ENCODE data around the gene DNAJB6. TPM values are rescaled to one million over a fixed set of nuclear protein-coding genes. Genes with fewer than 3 reads are reported as not detected.

Gene DNAJB6
- polyA plus RNA-seq, 3 donors: 66.6 to 117 (median 116) TPM

GRCh38 chr7:157465891-157466866, 129.4 kb downstream of the DNAJB6 start:
- no peaks in the 10 kb centered on the region for H3K4me1 ChIP-seq (ENCODE audit: control insufficient read depth in 1 of 2, insufficient read depth in 2 of 2, low read length in 2 of 2)
- H4K20me1 ChIP-seq (ENCODE audit: insufficient read depth, low read length): no peaks in the 10 kb centered on the region
- H3K79me2 ChIP-seq (ENCODE audit: insufficient read depth, low read length): no peaks in the 10 kb centered on the region
- no peak overlapping the region for H3K27ac Mint-ChIP-seq
- 95% methylated on average over 33 of the region's 41 CpGs for WGBS (ENCODE audit: insufficient coverage)
- H3K27me3 Mint-ChIP-seq (ENCODE audit: low read depth in 3 of 3): peaks cover 10 to 15% (median 13%) of the 10 kb centered on the region in 3 donors
- no peak overlapping the region for H3K4me2 ChIP-seq (replicated peaks; ENCODE audit: extremely low read depth, low read length, poor library complexity, severe bottlenecking)
- no peak for TF ChIP-seq CTCF (IDR thresholded peaks at IDR 0.05)
- H3K9me3 ChIP-seq (replicated peaks in 1 of 2; ENCODE audit: control insufficient read depth in 1 of 2, insufficient read depth in 1 of 2, low read length in 2 of 2): no peaks in the 10 kb centered on the region
- H3K9ac ChIP-seq (ENCODE audit: insufficient read depth, low read length, poor library complexity, severe bottlenecking): no peak overlapping the region
- no peaks in the 10 kb centered on the region for H3K4me1 Mint-ChIP-seq
- H2AFZ ChIP-seq (ENCODE audit: insufficient read depth, low read depth, low read length, poor library complexity, severe bottlenecking): no peak overlapping the region
- DNase-seq: no peak
- peaks cover 0 to 3% (median 0%) of the 10 kb centered on the region in 7 donors for H3K9me3 Mint-ChIP-seq
- H3K27ac ChIP-seq (ENCODE audit: low read depth in 1 of 2, low read length in 2 of 2): no peak overlapping the region
- H3K4me3 Mint-ChIP-seq: no peak overlapping the region
- intact Hi-C loops (cut with micrococcal nuclease): no loop called here
- H3K27me3 ChIP-seq (ENCODE audit: control insufficient read depth in 2 of 2, insufficient read depth in 2 of 2, low read length in 2 of 2): peaks cover 0 to 10% of the 10 kb centered on the region in 2 donors
- no peaks in the 10 kb centered on the region for H3K36me3 ChIP-seq (replicated peaks in 1 of 2; ENCODE audit: control insufficient read depth in 1 of 2, insufficient read depth in 2 of 2, low read length in 2 of 2)
- H3K36me3 Mint-ChIP-seq: no peaks in the 10 kb centered on the region
- H3K4me3 ChIP-seq (replicated peaks in 1 of 3; ENCODE audit: low read depth in 2 of 3, low read length in 3 of 3): no peak overlapping the region

- Mint-ChIP-seq H3K4me3 (no peak overlapping the region), H3K36me3 (no peaks in the 10 kb centered on the region), H3K27me3 (ENCODE audit: low read depth in 3 of 3) (peaks cover 9 to 14% (median 10%) of the 10 kb centered on the region in 3 donors), H3K27ac (no peak overlapping the region), H3K4me1 (no peaks in the 10 kb centered on the region), H3K9me3 (peaks cover 0 to 4% (median 0%) of the 10 kb centered on the region in 7 donors)
- Histone ChIP-seq H3K4me1 (ENCODE audit: control insufficient read depth in 1 of 2, insufficient read depth in 2 of 2, low read length in 2 of 2) (no peaks in the 10 kb centered on the region), H3K9me3 (replicated peaks in 1 of 2; ENCODE audit: control insufficient read depth in 1 of 2, insufficient read depth in 1 of 2, low read length in 2 of 2) (peaks cover 0 to 3% of the 10 kb centered on the region in 2 donors), H2AFZ (ENCODE audit: insufficient read depth, low read depth, low read length, poor library complexity, severe bottlenecking) (no peak overlapping the region), H3K4me2 (replicated peaks; ENCODE audit: extremely low read depth, low read length, poor library complexity, severe bottlenecking) (no peak overlapping the region), H3K4me3 (replicated peaks in 1 of 3; ENCODE audit: low read depth in 2 of 3, low read length in 3 of 3) (no peak overlapping the region), H3K27ac (ENCODE audit: low read depth in 1 of 2, low read length in 2 of 2) (no peak overlapping the region), H3K36me3 (replicated peaks in 1 of 2; ENCODE audit: control insufficient read depth in 1 of 2, insufficient read depth in 2 of 2, low read length in 2 of 2) (no peaks in the 10 kb centered on the region), H4K20me1 (ENCODE audit: insufficient read depth, low read length) (no peaks in the 10 kb centered on the region), H3K27me3 (ENCODE audit: control insufficient read depth in 2 of 2, insufficient read depth in 2 of 2, low read length in 2 of 2) (peaks cover 0 to 10% of the 10 kb centered on the region in 2 donors), H3K79me2 (ENCODE audit: insufficient read depth, low read length) (no peaks in the 10 kb centered on the region), H3K9ac (ENCODE audit: insufficient read depth, low read length, poor library complexity, severe bottlenecking) (no peak overlapping the region)
- intact Hi-C loops (cut with micrococcal nuclease): no loop called here
- TF ChIP-seq CTCF (IDR thresholded peaks at IDR 0.05): no peak
- WGBS (ENCODE audit: insufficient coverage): 87% methylated on average over 12 of the region's 12 CpGs
- DNase-seq: no peak
These were observed 130.1 kb downstream of the DNAJB6 start for GRCh38 chr7:157466867-157467261.

Other genes starting within 250 kb of the DNAJB6 start
- gene UBE3C, start 198.1 kb upstream of the DNAJB6 start, polyA plus RNA-seq: 10 to 100 TPM; 19.5 to 34.5 (median 24.3) TPM